CD14-positive monocyte (primary cell): ENCODE data around the gene CHCHD6. TPM values are rescaled to one million over a fixed set of nuclear protein-coding genes. Genes with fewer than 3 reads are reported as not detected.

ENCODE experiments used
- DNase-seq, 3 donors: peaks; one replicate each; pipeline ENCODE4 v3.0.0-alpha.2; 2011 to 2022
- H2AFZ ChIP-seq: 2 replicates; pipeline ENCODE4 v1.6.0; 2012; ENCODE audit warnings: mild to moderate bottlenecking, low read depth, low read length, inconsistent platforms; ENCODE audit not compliant: insufficient read depth, poor library complexity, severe bottlenecking
- H3K27ac ChIP-seq, 2 donors: 1 replicate in 1 of 2; 2 replicates in 1 of 2; pipeline ENCODE4 v1.5.1; 2012 to 2013; ENCODE audit warnings: low read length in 2 of 2, control low read depth in 1 of 2, inconsistent platforms in 1 of 2, low read depth in 1 of 2, mild to moderate bottlenecking in 1 of 2
- H3K27me3 ChIP-seq, 2 donors: one replicate each; pipeline versions ENCODE4 v1.6.0 to v1.6.1; 2011 to 2013; ENCODE audit warnings: low read length in 2 of 2; ENCODE audit not compliant: control insufficient read depth in 2 of 2, insufficient read depth in 2 of 2
- H3K36me3 ChIP-seq, 2 donors: replicated peaks in 1 of 2; 1 replicate in 1 of 2; 2 replicates in 1 of 2; pipeline versions ENCODE4 v1.5.1 to v1.6.1; 2012 to 2013; ENCODE audit warnings: low read length in 2 of 2, control low read depth in 1 of 2, inconsistent platforms in 1 of 2, mild to moderate bottlenecking in 1 of 2; ENCODE audit not compliant: insufficient read depth in 2 of 2, control insufficient read depth in 1 of 2
- H3K4me1 ChIP-seq, 2 donors: 1 replicate in 1 of 2; 2 replicates in 1 of 2; pipeline versions ENCODE4 v1.5.1 to v1.6.1; 2012 to 2013; ENCODE audit warnings: low read length in 2 of 2, control low read depth in 1 of 2, inconsistent platforms in 1 of 2, mild to moderate bottlenecking in 1 of 2, moderate library complexity in 1 of 2; ENCODE audit not compliant: insufficient read depth in 2 of 2, control insufficient read depth in 1 of 2
- H3K4me2 ChIP-seq: replicated peaks from 2 replicates; pipeline ENCODE3; 2012; ENCODE audit warnings: low read length, moderate library complexity, mild to moderate bottlenecking; ENCODE audit not compliant: poor library complexity, severe bottlenecking; ENCODE audit errors: extremely low read depth
- H3K4me3 ChIP-seq, 3 experiments: fragments of 200-600 bp in 1 of 3; sonication (generic) in 1 of 3; replicated peaks in 1 of 3; 1 replicate in 2 of 3; 2 replicates in 1 of 3; pipeline ENCODE4 v1.5.1; 2011 to 2013; ENCODE audit warnings: low read length in 3 of 3, mild to moderate bottlenecking in 3 of 3, control low read depth in 2 of 3, low read depth in 2 of 3, inconsistent platforms in 1 of 3, moderate library complexity in 1 of 3
- H3K79me2 ChIP-seq: 2 replicates; pipeline ENCODE4 v1.6.0; 2012; ENCODE audit warnings: mild to moderate bottlenecking, control low read depth, inconsistent platforms, low read length, moderate library complexity; ENCODE audit not compliant: insufficient read depth
- H3K9ac ChIP-seq: 2 replicates; pipeline ENCODE4 v1.6.0; 2017; ENCODE audit warnings: low read length, mild to moderate bottlenecking; ENCODE audit not compliant: insufficient read depth, poor library complexity, severe bottlenecking
- H3K9me3 ChIP-seq, 2 donors: replicated peaks in 1 of 2; 1 replicate in 1 of 2; 2 replicates in 1 of 2; pipeline versions ENCODE4 v1.5.1 to v1.6.1; 2012 to 2013; ENCODE audit warnings: low read length in 2 of 2, control low read depth in 1 of 2; ENCODE audit not compliant: control insufficient read depth in 1 of 2, insufficient read depth in 1 of 2
- H4K20me1 ChIP-seq: 2 replicates; pipeline ENCODE4 v1.6.0; 2012; ENCODE audit warnings: mild to moderate bottlenecking, low read length, control low read depth, moderate library complexity; ENCODE audit not compliant: insufficient read depth
- H3K27ac Mint-ChIP-seq, 7 donors: one replicate each; pipeline ENCODE4 v1.8.0; 2020; ENCODE audit warnings: mild to moderate bottlenecking in 7 of 7, mixed read lengths in 7 of 7, moderate library complexity in 6 of 7, inconsistent platforms in 2 of 7
- H3K27me3 Mint-ChIP-seq, 3 donors: one replicate each; pipeline ENCODE4 v1.8.0; 2021 to 2022; ENCODE audit warnings: low read depth in 3 of 3, mild to moderate bottlenecking in 3 of 3, mixed read lengths in 3 of 3, moderate library complexity in 3 of 3, inconsistent platforms in 1 of 3
- H3K36me3 Mint-ChIP-seq, 2 donors: one replicate each; pipeline ENCODE4 v1.8.0; 2020; ENCODE audit warnings: mixed read lengths in 2 of 2, inconsistent platforms in 1 of 2, mild to moderate bottlenecking in 1 of 2
- H3K4me1 Mint-ChIP-seq: one replicate; pipeline ENCODE4 v1.8.0; 2020; ENCODE audit warnings: mild to moderate bottlenecking, mixed read lengths
- H3K4me3 Mint-ChIP-seq, 2 donors: one replicate each; pipeline ENCODE4 v1.8.0; 2020; ENCODE audit warnings: mild to moderate bottlenecking in 2 of 2, mixed read lengths in 2 of 2, moderate library complexity in 1 of 2
- H3K9me3 Mint-ChIP-seq, 7 donors: one replicate each; pipeline ENCODE4 v1.8.0; 2020 to 2022; ENCODE audit warnings: mixed read lengths in 7 of 7, mild to moderate bottlenecking in 6 of 7, moderate library complexity in 6 of 7, inconsistent platforms in 2 of 7
- CTCF ChIP-seq: fragments of 200-600 bp; IDR thresholded peaks from one replicate; pipeline ENCODE4 v1.8.0; 2022; ENCODE audit warnings: antibody characterized with exemption, mild to moderate bottlenecking
- WGBS: methylation state at CpG from one replicate; pipeline ENCODE4 v1.1.5; 2013; ENCODE audit warnings: missing lambda C conversion rate; ENCODE audit not compliant: insufficient coverage; 5-methylcytosine and 5-hydroxymethylcytosine counted together
- intact Hi-C, 2 donors: fragments of 100-400 bp; cut with micrococcal nuclease; formaldehyde crosslinking; loops; one replicate each; pipeline versions ENCODE4 v1.15.0 to v1.15.1; 2023
- polyA plus RNA-seq, 3 donors: library from polyadenylated mRNA; depleted of rRNA in 1 of 3; unstranded in 2 of 3; stranded (reverse) in 1 of 3; fragments of 300-500 nt in 2 of 3; fragments of >200 nt in 1 of 3; fragmentation: Illumina TruSeq in 2 of 3; gene quantifications; 1 replicate in 2 of 3; 2 replicates in 1 of 3; pipeline ENCODE4 v1.2.3, GENCODE V29; 2012 to 2021

Gene CHCHD6
- polyA plus RNA-seq, 3 donors: 1.1 to 1.8 (median 1.8) TPM

DNA sequence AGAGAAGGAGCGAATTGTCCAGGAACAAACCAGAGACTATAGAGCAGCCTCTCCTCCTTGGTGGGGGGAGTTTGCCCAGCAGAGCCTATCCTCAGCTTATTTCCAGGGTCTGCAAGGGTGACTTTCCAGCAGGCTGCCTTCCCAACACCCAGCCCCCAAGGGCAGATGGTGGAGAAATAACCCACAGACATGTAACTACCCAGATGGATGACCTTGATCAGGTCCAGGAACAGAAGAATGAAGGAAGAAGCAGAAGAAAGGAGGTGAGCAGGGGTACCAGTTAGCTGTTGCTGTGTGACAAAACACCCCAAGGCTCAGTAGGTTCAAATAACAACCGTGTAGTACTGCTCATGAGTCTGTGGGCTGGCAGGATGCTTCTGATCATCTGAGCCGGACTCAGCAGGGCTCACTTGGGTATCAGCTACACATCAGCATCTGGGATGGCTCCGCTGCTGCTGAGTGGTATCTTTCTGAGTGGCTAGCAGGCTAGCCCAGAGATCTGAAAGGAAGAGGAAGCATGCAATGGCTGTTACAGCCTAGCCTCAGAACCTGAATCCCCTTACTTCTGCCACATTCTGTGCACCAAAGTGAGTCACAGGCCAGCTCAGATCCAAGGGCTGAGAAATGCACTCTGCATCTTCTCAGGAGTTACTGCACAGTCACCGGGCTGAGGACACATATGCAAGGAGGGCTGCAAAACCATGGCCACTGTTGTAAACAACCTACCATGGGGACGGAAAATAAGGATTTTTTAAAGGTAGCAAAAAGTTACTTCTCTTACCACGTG lies 26.9 kb upstream of the CHCHD6 start:
- Histone ChIP-seq H3K36me3 (no peaks in the 10 kb centered on the region), H3K4me1 (peaks cover 5 to 8% of the 10 kb centered on the region in 2 donors), H3K4me2 (no peak overlapping the region), H3K4me3 (no peak overlapping the region), H3K9me3 (peaks cover 0 to 13% of the 10 kb centered on the region in 2 donors), H3K9ac (no peak overlapping the region), H4K20me1 (no peaks in the 10 kb centered on the region), H3K79me2 (no peaks in the 10 kb centered on the region), H2AFZ (no peak overlapping the region), H3K27ac (no peak overlapping the region), H3K27me3 (peaks cover 0 to 10% of the 10 kb centered on the region in 2 donors)
- TF ChIP-seq CTCF: no peak
- H3K27ac Mint-ChIP-seq: peak overlapping the region in 1 of 7 donors; percentile 54
- DNase-seq: no peak
- H3K9me3 Mint-ChIP-seq: peaks cover 2 to 18% (median 7%) of the 10 kb centered on the region in 7 donors
- intact Hi-C loops: loop anchor here (5.0 kb wide), 2 partner anchors 305 to 780 kb away; partner anchors contain the start of gene PLXNA1 (in 1 of the 2)
- H3K4me1 Mint-ChIP-seq: peaks cover 8% of the 10 kb centered on the region
- H3K36me3 Mint-ChIP-seq: no peaks in the 10 kb centered on the region
- H3K4me3 Mint-ChIP-seq: no peak overlapping the region
- WGBS: 86% methylated on average over 4 of the region's 7 CpGs
- H3K27me3 Mint-ChIP-seq: peaks cover 8 to 19% (median 16%) of the 10 kb centered on the region in 3 donors

DNA sequence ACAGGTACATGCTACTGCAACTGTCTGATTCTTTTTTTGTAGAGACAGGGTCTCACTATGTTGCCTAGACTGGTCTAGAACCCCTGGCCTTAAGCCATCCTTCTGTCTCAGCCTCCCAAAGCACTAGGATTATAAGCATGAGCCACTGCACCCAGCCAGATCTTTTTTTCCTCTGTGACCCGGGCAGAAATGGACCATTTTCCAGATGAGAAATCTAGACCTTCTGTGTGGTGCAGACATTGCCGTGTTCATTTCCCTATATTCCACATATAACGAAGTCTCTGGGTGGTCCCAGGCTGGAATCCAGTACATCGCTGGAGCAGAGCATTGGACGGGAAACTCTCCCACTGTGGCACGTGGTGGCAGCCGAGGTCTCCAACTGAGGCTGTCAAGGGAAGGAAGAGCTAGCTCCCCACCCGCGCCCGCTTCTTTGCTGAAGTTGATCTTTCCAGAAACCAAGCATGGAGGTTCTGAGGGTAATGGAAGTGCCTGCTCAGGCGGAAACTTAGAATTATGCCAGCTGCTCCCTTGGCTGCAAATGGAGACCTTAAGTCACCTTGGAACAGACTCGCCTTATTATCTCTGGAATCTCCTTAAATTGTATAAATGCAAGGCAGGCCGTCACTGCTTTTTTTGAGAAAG lies 26.1 kb upstream of the CHCHD6 start:
- WGBS: 97% methylated on average over 13 of the region's 13 CpGs
- H3K4me3 Mint-ChIP-seq: no peak overlapping the region
- H3K4me1 ChIP-seq: peaks cover 5 to 8% of the 10 kb centered on the region in 2 donors
- H3K36me3 Mint-ChIP-seq: no peaks in the 10 kb centered on the region
- TF ChIP-seq CTCF: no peak
- intact Hi-C loops: loop anchor here (2.0 to 5.0 kb wide), 3 partner anchors 304 to 867 kb away; partner anchors contain the start of gene PLXNA1 (in 1 of the 2)
- peaks cover 8 to 19% (median 16%) of the 10 kb centered on the region in 3 donors for H3K27me3 Mint-ChIP-seq
- no peaks in the 10 kb centered on the region for H3K36me3 ChIP-seq
- H3K4me3 ChIP-seq: no peak overlapping the region
- no peak overlapping the region for H3K9ac ChIP-seq
- H4K20me1 ChIP-seq: no peaks in the 10 kb centered on the region
- peaks cover 0 to 5% of the 10 kb centered on the region in 2 donors for H3K9me3 ChIP-seq
- H3K4me2 ChIP-seq: no peak overlapping the region
- peaks cover 8% of the 10 kb centered on the region for H3K4me1 Mint-ChIP-seq
- peaks cover 2 to 13% (median 7%) of the 10 kb centered on the region in 7 donors for H3K9me3 Mint-ChIP-seq
- no peak overlapping the region for H2AFZ ChIP-seq
- DNase-seq: no peak
- H3K79me2 ChIP-seq: no peaks in the 10 kb centered on the region
- H3K27ac ChIP-seq: no peak overlapping the region
- no peak overlapping the region for H3K27ac Mint-ChIP-seq
- peaks cover 0 to 10% of the 10 kb centered on the region in 2 donors for H3K27me3 ChIP-seq
